ENCODE results near the gene FITM1.
"Not testable (repeated sequence)": the region's sequence is repeated elsewhere in the genome, so short reads cannot be mapped to it uniquely, and the experiment has no call there.

Gene FITM1

GRCh38 chr14:24098229-24098926, 32.1 kb upstream of the FITM1 start:
- DNase-seq: no peak

GRCh38 chr14:24098927-24099813, 31.3 kb upstream of the FITM1 start:
- DNase-seq: no peak

DNA sequence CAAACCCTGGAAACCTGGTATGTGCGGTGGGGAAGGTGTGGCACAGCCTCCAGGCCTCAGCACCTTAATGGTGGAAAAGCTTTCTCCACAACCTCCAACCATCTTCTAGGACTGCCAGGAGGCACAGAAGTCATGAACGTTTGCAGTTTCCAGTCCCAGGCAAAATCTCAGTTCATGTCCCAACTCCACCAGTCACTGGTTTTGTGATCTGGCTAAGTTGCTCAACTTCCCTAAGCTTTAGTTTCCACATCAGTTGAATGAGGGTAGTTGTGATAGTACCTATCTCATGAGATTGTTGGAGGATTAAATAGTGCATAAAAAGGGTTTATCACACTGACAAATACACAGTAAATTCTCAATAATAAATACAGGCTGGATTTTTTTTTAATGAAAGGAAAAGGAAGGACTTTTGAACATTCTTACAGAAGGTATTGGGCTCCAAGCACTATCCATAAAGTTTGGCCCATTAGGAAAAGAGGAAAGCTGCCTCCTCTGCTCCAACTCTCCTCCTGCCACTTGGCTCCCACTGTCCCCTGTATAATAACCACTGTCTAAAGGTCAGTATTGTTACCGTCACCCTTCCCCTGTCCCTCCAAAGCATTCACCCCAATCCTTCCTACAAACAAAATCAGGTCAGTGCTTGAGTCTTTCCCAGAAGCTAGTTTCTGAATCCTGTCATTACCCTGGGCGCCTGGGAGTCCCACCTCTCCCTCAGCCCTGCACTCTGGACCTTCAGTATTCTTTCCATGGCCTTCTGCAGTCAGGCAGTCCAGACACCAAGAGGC, 30.1 kb upstream of the FITM1 start:
- no peak for DNase-seq

GRCh38 chr14:24100982-24101494, 29.4 kb upstream of the FITM1 start:
- no peak for DNase-seq

GRCh38 chr14:24102357-24103048, 28.0 kb upstream of the FITM1 start:
- no peak for DNase-seq

- no peak for DNase-seq
These were observed 27.0 kb upstream of the FITM1 start for GRCh38 chr14:24103451-24103850.

DNA sequence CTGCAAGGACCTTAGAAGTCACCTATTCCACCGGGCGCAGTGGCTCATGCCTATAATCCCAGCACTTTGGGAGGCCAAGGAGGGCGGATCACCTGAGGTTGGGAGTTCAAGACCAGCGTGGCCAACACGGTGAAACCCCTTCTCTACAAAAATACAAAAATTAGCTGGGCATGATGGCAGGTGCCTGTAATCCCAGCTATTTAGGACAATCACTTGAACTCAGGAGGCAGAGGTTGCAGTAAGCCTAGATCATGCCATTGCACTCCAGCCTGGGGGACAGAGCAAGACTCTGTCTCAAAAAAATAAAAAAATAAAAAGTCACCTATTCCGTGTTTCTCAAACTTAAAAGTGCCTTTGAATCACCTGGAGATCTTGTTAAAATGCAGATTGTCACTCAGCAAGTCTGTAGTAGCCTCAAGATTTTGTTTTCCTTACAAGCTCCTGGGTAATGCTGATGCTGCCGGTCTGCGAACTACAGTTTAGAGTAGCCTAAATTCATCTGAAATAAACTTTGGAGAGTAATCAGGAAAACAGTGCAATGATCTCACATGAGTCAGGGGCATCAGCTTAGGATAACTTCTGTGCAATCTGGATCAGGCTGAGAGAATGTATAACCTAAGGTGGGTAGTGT, 24.7 kb upstream of the FITM1 start:
- DNase-seq: not testable (repeated sequence)

DNA sequence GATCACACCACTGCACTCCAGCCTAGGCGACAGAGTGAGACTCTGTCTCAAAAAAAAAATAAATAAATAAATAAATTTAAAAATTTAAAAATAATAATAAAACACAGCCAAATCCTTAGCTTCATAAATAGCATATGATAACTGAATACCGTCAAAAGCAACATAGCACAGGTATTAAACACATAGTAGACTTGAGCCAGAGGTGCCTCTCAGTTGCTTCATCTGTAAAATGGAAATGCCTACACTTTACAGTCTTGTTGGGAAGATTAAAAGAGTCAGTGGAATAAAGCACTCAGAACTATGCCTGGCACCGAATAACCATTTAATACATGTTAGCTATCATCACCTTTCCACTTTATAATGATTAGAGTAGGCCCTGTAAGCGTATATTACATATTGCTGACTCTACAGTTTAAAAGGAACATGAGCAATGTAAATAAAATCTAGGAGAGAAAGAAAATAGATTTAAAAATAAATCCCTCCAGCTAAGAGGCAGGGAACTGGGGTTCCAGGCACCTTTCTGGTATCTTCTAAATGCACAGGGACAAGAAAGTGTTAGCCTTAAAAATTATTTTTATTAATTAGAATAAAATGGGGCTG, 23.7 kb upstream of the FITM1 start:
- no peak for DNase-seq

DNA sequence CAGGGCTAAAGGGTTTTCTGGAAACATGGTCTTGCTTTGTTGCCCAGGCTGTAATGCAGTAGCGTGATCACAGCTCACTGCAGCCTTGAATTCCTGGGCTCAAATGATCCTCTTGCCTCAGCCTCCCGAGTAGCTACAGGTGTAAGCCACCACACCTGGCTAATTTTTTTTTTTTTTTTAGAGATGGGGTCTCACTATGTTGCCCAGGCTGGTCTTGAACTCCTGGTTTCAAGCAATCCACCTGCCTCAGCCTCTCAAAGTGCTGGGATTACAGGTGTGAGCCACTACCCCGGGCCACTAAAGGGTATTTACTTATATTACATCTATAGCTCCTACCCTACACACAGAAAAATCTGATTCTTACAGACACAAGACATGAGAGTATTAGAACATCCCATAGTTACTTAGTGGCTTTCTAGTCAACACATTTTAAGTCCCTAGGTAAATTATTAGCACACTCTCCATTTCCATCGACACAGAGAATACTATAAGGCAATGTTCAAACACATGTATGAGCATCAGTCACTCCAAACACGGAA, 22.1 kb upstream of the FITM1 start:
- DNase-seq: no peak

GRCh38 chr14:24110060-24110459, 20.4 kb upstream of the FITM1 start:
- DNase-seq: no peak

GRCh38 chr14:24110523-24110922, 19.9 kb upstream of the FITM1 start:
- no peak for DNase-seq

DNA sequence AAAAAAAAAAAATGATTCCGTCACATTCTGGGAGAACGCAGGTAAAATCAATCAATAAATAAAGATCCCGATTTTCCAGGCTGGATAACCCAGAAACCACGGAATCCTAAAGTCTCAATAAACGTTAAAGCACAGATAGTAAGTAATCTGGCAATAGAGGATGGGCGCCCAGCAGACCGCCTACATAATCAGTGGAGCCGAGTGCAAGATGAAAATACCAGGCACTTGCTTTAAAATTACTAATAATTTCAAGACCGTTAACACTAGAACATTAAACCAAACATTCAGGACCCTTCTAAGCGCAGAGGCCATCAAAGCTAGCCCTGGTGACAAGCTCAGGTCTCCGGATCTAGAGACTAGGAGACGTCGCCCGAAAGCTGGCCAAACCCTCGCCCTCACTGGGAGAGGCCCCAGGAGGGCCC, 17.1 kb upstream of the FITM1 start:
- no peak for DNase-seq

DNA sequence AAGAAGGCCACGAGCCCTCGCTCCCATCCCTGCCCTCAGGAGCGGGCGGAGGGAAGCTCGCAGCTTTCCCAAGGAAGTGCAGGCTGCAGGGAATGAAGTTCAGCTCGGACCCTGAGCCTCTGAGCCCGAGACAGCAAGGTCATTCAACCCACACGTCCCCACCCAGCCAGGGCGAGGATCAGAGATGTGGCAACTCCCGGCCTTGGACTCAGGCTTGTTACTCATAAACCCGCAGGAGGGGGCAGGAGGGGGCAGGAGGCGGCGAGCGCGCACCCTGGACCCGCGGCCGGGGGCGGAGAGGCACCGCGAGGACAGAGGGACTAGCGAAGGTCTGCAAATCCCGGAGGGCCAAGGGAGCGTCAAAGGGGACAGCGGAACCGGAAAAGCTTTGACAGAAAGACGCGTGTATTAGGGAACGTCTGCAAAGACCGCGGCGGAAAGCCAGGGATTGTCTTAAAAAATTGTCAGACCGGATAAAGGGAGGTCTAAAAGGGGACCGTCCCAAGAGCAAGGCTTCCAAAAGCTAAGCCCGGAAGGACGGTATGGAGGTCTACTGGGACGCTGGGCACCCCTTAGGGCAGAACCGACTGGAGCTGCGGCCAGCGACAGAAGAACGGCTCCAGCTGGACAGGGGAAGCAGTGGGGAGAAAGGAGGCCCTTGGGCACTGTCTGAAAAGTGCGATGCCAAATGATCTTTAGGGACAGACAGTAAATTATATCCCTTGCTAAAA, 16.5 kb upstream of the FITM1 start:
- DNase-seq: peak; percentile 94

GRCh38 chr14:24114532-24115421, 15.7 kb upstream of the FITM1 start, which contains the start of the genes DCAF11 and NRL:
Gene DCAF11 (plus strand): TSS chr14:24114777. CDS start chr14:24115595, 818 bp downstream.
Gene NRL (minus strand): TSS chr14:24114949. CDS start chr14:24082848, 32,101 bp downstream.
- peak; percentile 100 for DNase-seq

- no peak for DNase-seq
These were observed 14.9 kb upstream of the FITM1 start for GRCh38 chr14:24115422-24116127.

- no peak for DNase-seq
These were observed 14.2 kb upstream of the FITM1 start for GRCh38 chr14:24116128-24116814.

- no peak for DNase-seq
These were observed 13.3 kb upstream of the FITM1 start for GRCh38 chr14:24117179-24117578.

GRCh38 chr14:24119691-24120090, 10.8 kb upstream of the FITM1 start:
- no peak for DNase-seq
